ENCODE measurements around the gene GNB1L. TPM values are rescaled to one million over a fixed set of nuclear protein-coding genes. Genes with fewer than 3 reads are reported as not detected.
"Not testable (repeated sequence)": the region's sequence is repeated elsewhere in the genome, so short reads cannot be mapped to it uniquely, and the experiment has no call there.

Gene GNB1L
- total RNA-seq, 1 experiment from 2014 or later = 10.3 TPM

DNA sequence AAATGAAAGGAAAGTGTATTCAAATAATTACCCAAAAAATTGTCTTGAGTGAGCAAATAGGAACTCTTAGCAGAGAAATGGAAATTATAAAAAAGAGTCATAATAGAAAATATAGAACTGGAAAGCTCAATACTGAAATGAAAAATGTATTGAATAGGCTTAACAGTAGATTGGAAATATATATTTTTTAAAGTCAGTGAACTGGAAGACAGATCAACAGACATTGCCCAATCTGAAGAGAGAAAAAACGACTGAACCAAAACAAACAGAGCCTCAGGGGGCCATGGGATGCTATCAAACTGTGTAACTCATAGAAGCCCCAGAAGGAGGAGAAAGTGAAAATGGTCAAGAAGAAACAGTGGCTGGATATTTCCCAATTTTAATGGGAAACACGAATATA, 61.5 kb downstream of the GNB1L start:
- CTCF ChIA-PET = interaction anchor here (0.7 kb wide), 1 partner anchor 8 kb away, joined by 5 read pairs; no protein-coding TSS in a partner anchor
- no TSS peak for BruUV-seq (replicated peaks)

DNA sequence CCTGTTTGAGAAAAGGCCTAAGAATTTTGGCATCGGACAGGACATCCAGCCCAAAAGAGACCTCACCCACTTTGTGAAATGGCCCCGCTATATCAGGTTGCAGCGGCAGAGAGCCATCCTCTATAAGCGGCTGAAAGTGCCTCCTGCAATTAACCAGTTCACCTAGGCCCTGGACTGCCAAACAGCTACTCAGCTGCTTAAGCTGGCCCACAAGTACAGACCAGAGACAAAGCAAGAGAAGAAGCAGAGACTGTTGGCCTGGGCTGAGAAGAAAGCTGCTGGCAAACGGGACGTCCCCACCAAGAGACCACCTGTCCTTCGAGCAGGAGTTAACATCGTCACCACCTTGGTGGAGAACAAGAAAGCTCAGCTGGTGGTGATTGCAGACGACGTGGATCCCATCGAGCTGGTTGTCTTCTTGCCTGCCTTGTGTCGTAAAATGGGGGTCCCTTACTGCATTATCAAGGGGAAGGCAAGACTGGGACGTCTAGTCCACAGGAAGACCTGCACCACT, 62.2 kb downstream of the GNB1L start:
- CTCF ChIA-PET = interaction anchor here (0.7 kb wide), 1 partner anchor 9 kb away, joined by 5 read pairs; no protein-coding TSS in a partner anchor
- POLR2A ChIA-PET (ENCODE audit: unreplicated experiment); BruUV-seq (replicated peaks): not testable (repeated sequence)

More for the DNA sequence above, 61.5 kb downstream of the GNB1L start:
- Histone ChIP-seq H3K27me3 (ENCODE audit: insufficient read depth, low read depth) (no peaks in the 10 kb centered on the region), H3K36me3 (ENCODE audit: low read depth) (no peaks in the 10 kb centered on the region), H3K79me2 (ENCODE audit: low read depth) (no peaks in the 10 kb centered on the region), H4K20me1 (ENCODE audit: insufficient read depth) (no peaks in the 10 kb centered on the region), H3K4me3 (no peak overlapping the region), H3K27ac (no peak overlapping the region), H3K4me2 (no peak overlapping the region), H3K9me3 (ENCODE audit: insufficient read depth, low read depth) (no peaks in the 10 kb centered on the region), H3K4me1 (replicated peaks; ENCODE audit: insufficient read depth) (no peaks in the 10 kb centered on the region), H3F3A (ENCODE audit: insufficient read depth, low read depth) (no peaks in the 10 kb centered on the region), H2AFZ (no peak overlapping the region), H3K9me2 (ENCODE audit: insufficient read depth) (no peaks in the 10 kb centered on the region)
- intact Hi-C loops (cut with micrococcal nuclease; ENCODE audit: unreplicated experiment) = no loop called here
- TF ChIP-seq, protein P1, sequence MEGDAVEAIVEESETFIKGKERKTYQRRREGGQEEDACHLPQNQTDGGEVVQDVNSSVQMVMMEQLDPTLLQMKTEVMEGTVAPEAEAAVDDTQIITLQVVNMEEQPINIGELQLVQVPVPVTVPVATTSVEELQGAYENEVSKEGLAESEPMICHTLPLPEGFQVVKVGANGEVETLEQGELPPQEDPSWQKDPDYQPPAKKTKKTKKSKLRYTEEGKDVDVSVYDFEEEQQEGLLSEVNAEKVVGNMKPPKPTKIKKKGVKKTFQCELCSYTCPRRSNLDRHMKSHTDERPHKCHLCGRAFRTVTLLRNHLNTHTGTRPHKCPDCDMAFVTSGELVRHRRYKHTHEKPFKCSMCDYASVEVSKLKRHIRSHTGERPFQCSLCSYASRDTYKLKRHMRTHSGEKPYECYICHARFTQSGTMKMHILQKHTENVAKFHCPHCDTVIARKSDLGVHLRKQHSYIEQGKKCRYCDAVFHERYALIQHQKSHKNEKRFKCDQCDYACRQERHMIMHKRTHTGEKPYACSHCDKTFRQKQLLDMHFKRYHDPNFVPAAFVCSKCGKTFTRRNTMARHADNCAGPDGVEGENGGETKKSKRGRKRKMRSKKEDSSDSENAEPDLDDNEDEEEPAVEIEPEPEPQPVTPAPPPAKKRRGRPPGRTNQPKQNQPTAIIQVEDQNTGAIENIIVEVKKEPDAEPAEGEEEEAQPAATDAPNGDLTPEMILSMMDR (conservative IDR thresholded peaks at IDR 0.05) = no peak
- POLR2A ChIA-PET (ENCODE audit: unreplicated experiment) = no interaction called here
- DNase-seq = no peak

DNA sequence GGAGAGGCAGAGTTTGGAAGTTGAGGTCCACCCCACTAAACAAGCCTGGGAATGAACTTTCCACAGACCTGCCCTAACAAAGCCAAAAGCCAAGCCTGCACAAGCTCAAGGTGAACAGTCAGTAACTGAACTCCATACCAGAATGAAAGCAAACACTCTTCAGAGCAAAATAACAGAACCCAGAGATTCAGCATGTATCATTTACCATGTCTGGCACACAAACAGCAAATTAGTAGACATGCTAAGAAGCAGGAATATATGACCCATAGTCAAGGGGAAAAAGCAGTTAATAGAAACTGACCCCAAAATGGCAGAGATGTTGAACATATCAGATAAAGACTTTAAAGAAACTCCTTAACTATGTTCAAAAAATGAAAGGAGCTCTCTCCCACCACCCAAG, 62.8 kb downstream of the GNB1L start:
- Histone ChIP-seq H3K9me3 (ENCODE audit: insufficient read depth, low read depth) (no peaks in the 10 kb centered on the region), H3K9me2 (ENCODE audit: insufficient read depth) (no peaks in the 10 kb centered on the region), H3K27me3 (ENCODE audit: insufficient read depth, low read depth) (no peaks in the 10 kb centered on the region), H3K4me2 (no peak overlapping the region), H3K27ac (no peak overlapping the region), H4K20me1 (ENCODE audit: insufficient read depth) (no peaks in the 10 kb centered on the region), H3F3A (ENCODE audit: insufficient read depth, low read depth) (no peaks in the 10 kb centered on the region), H2AFZ (no peak overlapping the region), H3K4me3 (no peak overlapping the region), H3K79me2 (ENCODE audit: low read depth) (no peaks in the 10 kb centered on the region), H3K4me1 (replicated peaks; ENCODE audit: insufficient read depth) (no peaks in the 10 kb centered on the region), H3K36me3 (ENCODE audit: low read depth) (no peaks in the 10 kb centered on the region)
- no TSS peak for BruUV-seq (replicated peaks)
- CTCF ChIA-PET = no interaction called here
- no peak for TF ChIP-seq EZH2 (IDR thresholded peaks at IDR 0.05; ENCODE audit: low read depth)
- TF ChIP-seq, protein P1 (conservative IDR thresholded peaks at IDR 0.05) = no peak
- POLR2A ChIA-PET (ENCODE audit: unreplicated experiment) = no interaction called here
- DNase-seq = no peak
- intact Hi-C loops (cut with micrococcal nuclease; ENCODE audit: unreplicated experiment) = no loop called here

More for the DNA sequence above, 62.2 kb downstream of the GNB1L start:
- H3K4me2 ChIP-seq; H3K79me2 ChIP-seq (ENCODE audit: low read depth); H3K4me1 ChIP-seq (replicated peaks; ENCODE audit: insufficient read depth); H3K27me3 ChIP-seq (ENCODE audit: insufficient read depth, low read depth); H3K27ac ChIP-seq; H3K9me3 ChIP-seq (ENCODE audit: insufficient read depth, low read depth); H3K36me3 ChIP-seq (ENCODE audit: low read depth); H4K20me1 ChIP-seq (ENCODE audit: insufficient read depth); DNase-seq; intact Hi-C loops (cut with micrococcal nuclease; ENCODE audit: unreplicated experiment); H2AFZ ChIP-seq; H3K9me2 ChIP-seq (ENCODE audit: insufficient read depth); H3F3A ChIP-seq (ENCODE audit: insufficient read depth, low read depth); H3K4me3 ChIP-seq: not testable (repeated sequence)

- intact Hi-C loops (cut with micrococcal nuclease; ENCODE audit: unreplicated experiment) = no loop called here
- Histone ChIP-seq H3K27me3 (ENCODE audit: insufficient read depth, low read depth) (no peaks in the 10 kb centered on the region), H3K4me3 (no peak overlapping the region), H3K36me3 (ENCODE audit: low read depth) (no peaks in the 10 kb centered on the region), H3K4me2 (no peak overlapping the region), H2AFZ (no peak overlapping the region), H3K9me2 (ENCODE audit: insufficient read depth) (no peaks in the 10 kb centered on the region), H3F3A (ENCODE audit: insufficient read depth, low read depth) (no peaks in the 10 kb centered on the region), H3K27ac (no peak overlapping the region), H3K4me1 (replicated peaks; ENCODE audit: insufficient read depth) (no peaks in the 10 kb centered on the region), H3K79me2 (ENCODE audit: low read depth) (no peaks in the 10 kb centered on the region), H3K9me3 (ENCODE audit: insufficient read depth, low read depth) (no peaks in the 10 kb centered on the region), H4K20me1 (ENCODE audit: insufficient read depth) (no peaks in the 10 kb centered on the region)
- no peak for TF ChIP-seq EZH2 (IDR thresholded peaks at IDR 0.05; ENCODE audit: low read depth)
- TF ChIP-seq, protein P1 (conservative IDR thresholded peaks at IDR 0.05) = no peak
- ChIA-PET CTCF (no interaction called here), POLR2A (ENCODE audit: unreplicated experiment) (no interaction called here)
- no peak for DNase-seq
- BruUV-seq (replicated peaks) = no TSS peak
Measured at GRCh38 chr22:19791243-19791642, 63.4 kb downstream of the GNB1L start.
